Lower lobe of right lung (tissue), 2 donors: ENCODE data around the gene C17orf113. TPM values are rescaled to one million over a fixed set of nuclear protein-coding genes. Genes with fewer than 3 reads are reported as not detected.

Experiments used
- ATAC-seq, 2 donors: fragments of 200-7000 bp; cut with Tn5 transposase; one replicate each; pipeline ENCODE4 v1.9.1; 2020 to 2022; ENCODE audit warnings: mild to moderate bottlenecking in 2 of 2, moderate library complexity in 2 of 2
- DNase-seq: peaks from one replicate; pipeline ENCODE4 v3.0.0-alpha.2; 2020
- H3K27ac ChIP-seq: fragments of 200-600 bp; one replicate; pipeline ENCODE4 v1.8.0; 2022
- H3K27me3 ChIP-seq: fragments of 200-600 bp; one replicate; pipeline ENCODE4 v1.8.0; 2022; ENCODE audit warnings: low read depth
- H3K36me3 ChIP-seq: fragments of 200-600 bp; one replicate; pipeline ENCODE4 v1.8.0; 2022; ENCODE audit warnings: mild to moderate bottlenecking
- H3K4me1 ChIP-seq: fragments of 200-600 bp; one replicate; pipeline ENCODE4 v1.8.0; 2022
- H3K4me3 ChIP-seq: fragments of 200-600 bp; one replicate; pipeline ENCODE4 v1.8.0; 2022; ENCODE audit warnings: mild to moderate bottlenecking
- H3K9me3 ChIP-seq: fragments of 200-600 bp; one replicate; pipeline ENCODE4 v1.8.0; 2022
- intact Hi-C: fragments of 100-400 bp; cut with DNase I; formaldehyde crosslinking; loops from one replicate; pipeline ENCODE4 v1.11.0; 2022
- total RNA-seq: library from RNA; stranded (reverse); fragmentation: NEBNext Ultra II Directional; extraction: Animal tissue kit (Norgen Biotek cat#: 25700); gene quantifications from one replicate; pipeline ENCODE4 v1.2.1, GENCODE V29; 2021
- TF ChIP-seq, protein P1 (sequence below): fragments of 200-600 bp; IDR thresholded peaks from one replicate; pipeline ENCODE4 v1.8.0; 2022; ENCODE audit warnings: antibody characterized with exemption, mild to moderate bottlenecking
- donor health status: DM: no; HTN: yes; CAD: no; lungs with severe emphysema.

C17orf113 gene
- total RNA-seq, 1 donor from 2014 or later: 0.89 TPM

DNA sequence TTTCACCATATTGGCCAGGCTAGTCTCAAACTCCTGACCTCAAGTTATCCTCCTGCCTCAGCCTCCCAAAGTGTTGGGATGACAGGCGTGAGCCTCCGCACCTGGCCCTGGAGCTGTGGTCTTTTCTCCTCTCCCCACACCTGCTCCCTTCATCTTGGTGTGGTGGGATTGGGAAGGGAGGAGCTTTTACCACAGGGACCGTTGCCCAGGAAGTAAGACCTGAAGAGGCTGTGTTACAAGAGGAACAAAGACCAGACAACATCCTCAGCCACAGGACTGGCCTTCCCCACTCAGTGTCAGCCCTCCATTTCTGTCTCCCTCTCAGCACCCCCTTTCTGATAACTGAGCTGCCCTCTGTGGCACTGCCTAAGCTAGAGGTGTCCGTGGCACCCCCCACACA is 9.4 kb upstream of the C17orf113 start:
- DNase-seq (no peak), ATAC-seq (no peak)
- H3K27ac ChIP-seq: no peak overlapping the region
- no peaks in the 10 kb centered on the region for H3K27me3 ChIP-seq
- H3K4me1 ChIP-seq: peaks cover 6% of the 10 kb centered on the region
- intact Hi-C loops: no loop called here
- no peaks in the 10 kb centered on the region for H3K36me3 ChIP-seq
- TF ChIP-seq, protein P1, sequence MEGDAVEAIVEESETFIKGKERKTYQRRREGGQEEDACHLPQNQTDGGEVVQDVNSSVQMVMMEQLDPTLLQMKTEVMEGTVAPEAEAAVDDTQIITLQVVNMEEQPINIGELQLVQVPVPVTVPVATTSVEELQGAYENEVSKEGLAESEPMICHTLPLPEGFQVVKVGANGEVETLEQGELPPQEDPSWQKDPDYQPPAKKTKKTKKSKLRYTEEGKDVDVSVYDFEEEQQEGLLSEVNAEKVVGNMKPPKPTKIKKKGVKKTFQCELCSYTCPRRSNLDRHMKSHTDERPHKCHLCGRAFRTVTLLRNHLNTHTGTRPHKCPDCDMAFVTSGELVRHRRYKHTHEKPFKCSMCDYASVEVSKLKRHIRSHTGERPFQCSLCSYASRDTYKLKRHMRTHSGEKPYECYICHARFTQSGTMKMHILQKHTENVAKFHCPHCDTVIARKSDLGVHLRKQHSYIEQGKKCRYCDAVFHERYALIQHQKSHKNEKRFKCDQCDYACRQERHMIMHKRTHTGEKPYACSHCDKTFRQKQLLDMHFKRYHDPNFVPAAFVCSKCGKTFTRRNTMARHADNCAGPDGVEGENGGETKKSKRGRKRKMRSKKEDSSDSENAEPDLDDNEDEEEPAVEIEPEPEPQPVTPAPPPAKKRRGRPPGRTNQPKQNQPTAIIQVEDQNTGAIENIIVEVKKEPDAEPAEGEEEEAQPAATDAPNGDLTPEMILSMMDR: no peak
- H3K9me3 ChIP-seq: no peaks in the 10 kb centered on the region
- no peak overlapping the region for H3K4me3 ChIP-seq

DNA sequence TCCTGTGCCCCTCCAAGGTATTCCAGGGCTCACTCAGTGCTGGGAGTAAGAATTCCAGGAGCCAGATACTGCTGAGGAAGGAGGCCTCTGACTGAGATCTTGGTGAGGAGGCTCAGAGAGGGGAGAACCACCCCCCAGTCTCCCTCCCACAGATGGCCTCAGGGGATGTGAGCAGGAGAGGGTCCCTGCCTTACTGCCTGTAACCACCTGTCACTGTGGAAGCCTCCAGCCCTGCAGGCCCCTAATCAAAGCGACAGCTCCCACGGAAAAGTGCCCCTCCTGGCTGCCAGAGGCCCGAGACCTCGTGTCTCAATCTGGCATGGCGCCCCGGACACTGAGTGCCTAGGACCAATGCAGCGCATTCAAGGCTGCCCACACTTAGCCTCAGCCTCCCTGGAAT is 7.7 kb upstream of the C17orf113 start:
- peaks cover 5% of the 10 kb centered on the region for H3K27me3 ChIP-seq
- no peak for DNase-seq
- ATAC-seq: no peak
- H3K36me3 ChIP-seq: no peaks in the 10 kb centered on the region
- H3K27ac ChIP-seq: no peak overlapping the region
- TF ChIP-seq, protein P1: no peak
- intact Hi-C loops: no loop called here
- no peaks in the 10 kb centered on the region for H3K4me1 ChIP-seq
- H3K9me3 ChIP-seq: no peaks in the 10 kb centered on the region
- H3K4me3 ChIP-seq: no peak overlapping the region

DNA sequence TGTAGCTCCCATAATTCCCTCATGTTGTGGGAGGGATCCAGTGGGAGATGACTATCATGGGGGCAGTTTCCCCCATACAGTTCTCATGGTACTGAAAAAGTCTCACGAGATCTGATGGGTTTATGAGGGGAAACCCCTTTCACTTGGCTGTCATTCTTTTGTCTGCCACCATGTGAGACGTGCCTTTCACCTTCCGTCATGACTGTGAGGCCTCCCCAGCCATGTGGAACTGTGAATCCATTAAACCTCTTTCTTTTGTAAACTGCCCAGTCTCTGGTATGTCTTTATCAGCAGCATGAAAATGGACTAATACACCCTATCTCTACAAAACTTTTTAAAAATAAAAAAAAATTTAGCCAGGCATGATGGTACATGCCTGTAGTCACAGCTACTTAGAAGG is 6.2 kb upstream of the C17orf113 start:
- Histone ChIP-seq H3K4me3 (no peak overlapping the region), H3K4me1 (no peaks in the 10 kb centered on the region), H3K27me3 (peaks cover 5% of the 10 kb centered on the region), H3K27ac (no peak overlapping the region), H3K36me3 (no peaks in the 10 kb centered on the region), H3K9me3 (no peaks in the 10 kb centered on the region)
- TF ChIP-seq, protein P1: no peak
- DNase-seq: no peak
- intact Hi-C loops: no loop called here
- ATAC-seq: no peak

DNA sequence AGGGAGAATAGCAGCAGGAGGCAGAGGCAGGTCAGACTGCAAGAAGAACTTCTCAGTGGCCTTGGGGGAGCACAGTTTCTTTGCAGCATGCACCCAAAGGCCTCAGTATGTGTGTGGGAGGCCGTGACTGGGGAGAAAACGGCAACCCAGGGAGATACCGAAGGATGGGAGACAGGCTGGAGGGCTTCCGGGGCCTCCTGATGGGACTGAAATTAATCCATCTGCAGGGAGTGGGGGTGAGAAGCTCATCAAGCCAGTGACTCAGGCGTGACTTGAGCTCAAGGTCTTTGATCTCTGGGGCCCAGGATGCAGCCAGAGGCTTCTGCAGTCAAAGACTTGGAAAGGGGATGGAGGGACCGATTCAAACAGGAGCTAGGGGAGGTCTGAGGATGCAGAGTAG is 5.1 kb upstream of the C17orf113 start:
- intact Hi-C loops: no loop called here
- Histone ChIP-seq H3K9me3 (no peaks in the 10 kb centered on the region), H3K36me3 (no peaks in the 10 kb centered on the region), H3K27ac (no peak overlapping the region), H3K27me3 (peaks cover 5% of the 10 kb centered on the region), H3K4me1 (peaks cover 6% of the 10 kb centered on the region), H3K4me3 (no peak overlapping the region)
- TF ChIP-seq, protein P1: no peak
- no peak for DNase-seq
- ATAC-seq: no peak

DNA sequence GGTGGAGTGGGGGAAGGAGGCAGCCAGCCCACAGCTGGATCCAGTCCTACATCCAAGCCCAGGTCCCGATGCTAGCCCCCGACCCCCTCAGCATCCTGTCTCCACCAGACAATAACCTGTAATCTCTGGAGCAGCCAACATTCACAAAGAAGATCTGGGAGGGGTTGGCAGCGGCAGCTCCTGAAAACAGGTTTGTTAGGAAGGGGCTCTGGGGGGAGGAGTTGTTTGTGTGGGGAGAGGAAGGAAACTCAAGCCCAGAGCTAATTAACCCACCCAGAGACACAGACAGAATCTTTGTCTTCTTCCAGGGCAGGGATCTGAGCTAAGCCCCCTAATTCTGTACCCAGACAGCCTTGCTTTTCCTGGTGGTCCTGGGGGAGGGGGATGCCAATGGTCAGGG is 4.6 kb upstream of the C17orf113 start:
- Histone ChIP-seq H3K9me3 (no peaks in the 10 kb centered on the region), H3K27ac (no peak overlapping the region), H3K4me1 (peaks cover 8% of the 10 kb centered on the region), H3K4me3 (no peak overlapping the region), H3K27me3 (peaks cover 5% of the 10 kb centered on the region), H3K36me3 (no peaks in the 10 kb centered on the region)
- no peak for ATAC-seq
- no peak for DNase-seq
- TF ChIP-seq, protein P1: no peak
- intact Hi-C loops: no loop called here
